DOHH2 (cell line): Measurements from ENCODE around the gene TSPAN8.

Source experiments
- EZH2phosphoT487 ChIP-seq: fragments of 200-600 bp; sonication (generic); IDR thresholded peaks from 2 replicates; pipeline ENCODE4 v1.6.1; 2017; ENCODE audit warnings: borderline replicate concordance, mild to moderate bottlenecking, antibody characterized with exemption, low read length, moderate library complexity, mixed read lengths
- TF ChIP-seq, protein P1 (sequence below): fragments of 200-600 bp; sonication (generic); IDR thresholded peaks from one replicate; pipeline ENCODE4 v1.5.1; 2014; ENCODE audit warnings: antibody characterized with exemption, mild to moderate bottlenecking, low read depth, low read length; ENCODE audit not compliant: poor library complexity, severe bottlenecking

DNA sequence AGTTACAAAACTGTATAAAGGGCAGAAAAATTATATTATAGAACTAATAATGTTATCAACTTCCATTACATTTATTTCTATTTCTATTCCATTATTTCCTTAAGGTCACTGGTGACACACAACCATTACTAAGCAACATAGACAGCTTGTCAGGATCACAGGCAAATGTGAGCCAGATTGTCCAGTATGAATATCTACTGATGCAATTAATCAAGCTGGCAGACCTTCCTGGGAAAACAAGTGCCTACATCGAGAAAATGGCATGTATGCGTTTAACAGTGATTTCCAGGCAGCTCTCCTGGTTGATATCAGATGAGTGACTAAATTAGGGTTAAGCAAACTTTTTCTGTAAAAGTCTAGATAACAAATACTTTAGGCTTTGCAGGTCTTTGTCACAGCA is 36.9 kb upstream of the TSPAN8 start:
- TF ChIP-seq, protein P1, sequence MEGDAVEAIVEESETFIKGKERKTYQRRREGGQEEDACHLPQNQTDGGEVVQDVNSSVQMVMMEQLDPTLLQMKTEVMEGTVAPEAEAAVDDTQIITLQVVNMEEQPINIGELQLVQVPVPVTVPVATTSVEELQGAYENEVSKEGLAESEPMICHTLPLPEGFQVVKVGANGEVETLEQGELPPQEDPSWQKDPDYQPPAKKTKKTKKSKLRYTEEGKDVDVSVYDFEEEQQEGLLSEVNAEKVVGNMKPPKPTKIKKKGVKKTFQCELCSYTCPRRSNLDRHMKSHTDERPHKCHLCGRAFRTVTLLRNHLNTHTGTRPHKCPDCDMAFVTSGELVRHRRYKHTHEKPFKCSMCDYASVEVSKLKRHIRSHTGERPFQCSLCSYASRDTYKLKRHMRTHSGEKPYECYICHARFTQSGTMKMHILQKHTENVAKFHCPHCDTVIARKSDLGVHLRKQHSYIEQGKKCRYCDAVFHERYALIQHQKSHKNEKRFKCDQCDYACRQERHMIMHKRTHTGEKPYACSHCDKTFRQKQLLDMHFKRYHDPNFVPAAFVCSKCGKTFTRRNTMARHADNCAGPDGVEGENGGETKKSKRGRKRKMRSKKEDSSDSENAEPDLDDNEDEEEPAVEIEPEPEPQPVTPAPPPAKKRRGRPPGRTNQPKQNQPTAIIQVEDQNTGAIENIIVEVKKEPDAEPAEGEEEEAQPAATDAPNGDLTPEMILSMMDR: no peak
- no peak for TF ChIP-seq EZH2phosphoT487
